Activated CD8-positive, alpha-beta memory T cell treated with anti-CD3 and anti-CD28 coated beads, Interleukin-2, amount 10 ng/mL, durations not matched to agents 7 days and 5 days (primary cell): ENCODE results near the gene METTL23. TPM values are rescaled to one million over a fixed set of nuclear protein-coding genes. Genes with fewer than 3 reads are reported as not detected.
"Not testable (repeated sequence)": the region's sequence is repeated elsewhere in the genome, so short reads cannot be mapped to it uniquely, and the experiment has no call there.

Experiments used
- ATAC-seq: fragments of 150-1000 bp; cut with Tn5 transposase; one replicate; pipeline ENCODE4 v1.10.0; 2021; ENCODE audit warnings: moderate library complexity
- CTCF ChIA-PET: fragments of 350-600 bp; sonication (Branson Sonifier 250); formaldehyde crosslinking; loops from one replicate; lab custom pipeline; 2021; ENCODE audit warnings: antibody characterized with exemption; lab: Charles Lee
- DNase-seq: peaks from one replicate; pipeline ENCODE4 v3.0.0-alpha.2; 2020
- H3K27ac Mint-ChIP-seq: one replicate; pipeline ENCODE4 v1.8.0; 2021; ENCODE audit warnings: mild to moderate bottlenecking, mixed read lengths
- H3K27me3 Mint-ChIP-seq: one replicate; pipeline ENCODE4 v1.8.0; 2021; ENCODE audit warnings: mixed read lengths
- H3K36me3 Mint-ChIP-seq: one replicate; pipeline ENCODE4 v1.8.0; 2021; ENCODE audit warnings: mild to moderate bottlenecking, mixed read lengths
- H3K4me1 Mint-ChIP-seq: one replicate; pipeline ENCODE4 v1.8.0; 2021; ENCODE audit warnings: mixed read lengths
- H3K4me3 Mint-ChIP-seq: one replicate; pipeline ENCODE4 v1.8.0; 2021; ENCODE audit warnings: mild to moderate bottlenecking, moderate library complexity, mixed read lengths
- H3K9me3 Mint-ChIP-seq: one replicate; pipeline ENCODE4 v1.8.0; 2022; ENCODE audit warnings: low read depth, mixed read lengths
- total RNA-seq, 2 experiments: library from RNA; stranded (reverse); gene quantifications; one replicate each; pipeline ENCODE4 v1.2.3, GENCODE V29; 2021

METTL23 gene
- total RNA-seq, 2 experiments from 2014 or later = 40.3 to 42.1 TPM

GRCh38 chr17:76686538-76687297 is 39.9 kb upstream of the METTL23 start:
- Mint-ChIP-seq H3K4me1 (peaks cover 8% of the 10 kb centered on the region), H3K27ac (no peak overlapping the region), H3K4me3 (no peak overlapping the region), H3K36me3 (no peaks in the 10 kb centered on the region), H3K9me3 (no peaks in the 10 kb centered on the region), H3K27me3 (no peaks in the 10 kb centered on the region)
- CTCF ChIA-PET = interaction anchor here (0.7 to 1.8 kb wide), 2 partner anchors 15 to 27 kb away, joined by 3 to 4 read pairs; no protein-coding TSS in a partner anchor
- ATAC-seq (no peak), DNase-seq (no peak)

GRCh38 chr17:76687298-76688164 is 39.1 kb upstream of the METTL23 start:
- CTCF ChIA-PET = no interaction called here
- DNase-seq = no peak
- no peak for ATAC-seq
- H3K9me3 Mint-ChIP-seq = no peaks in the 10 kb centered on the region
- no peaks in the 10 kb centered on the region for H3K36me3 Mint-ChIP-seq
- no peak overlapping the region for H3K4me3 Mint-ChIP-seq
- no peak overlapping the region for H3K27ac Mint-ChIP-seq
- H3K27me3 Mint-ChIP-seq = no peaks in the 10 kb centered on the region
- peaks cover 3% of the 10 kb centered on the region for H3K4me1 Mint-ChIP-seq

GRCh38 chr17:76688165-76688622 is 38.4 kb upstream of the METTL23 start:
- CTCF ChIA-PET = interaction anchor here (0.7 to 1.0 kb wide), 2 partner anchors 34 to 64 kb away, joined by 3 read pairs; no protein-coding TSS in a partner anchor
- Mint-ChIP-seq H3K9me3 (no peaks in the 10 kb centered on the region), H3K36me3 (no peaks in the 10 kb centered on the region), H3K4me3 (no peak overlapping the region), H3K27me3 (no peaks in the 10 kb centered on the region), H3K27ac (no peak overlapping the region), H3K4me1 (no peaks in the 10 kb centered on the region)
- ATAC-seq (no peak), DNase-seq (no peak)

GRCh38 chr17:76689859-76690258 is 36.8 kb upstream of the METTL23 start:
- DNase-seq (no peak), ATAC-seq (no peak)
- H3K27me3 Mint-ChIP-seq = no peaks in the 10 kb centered on the region
- no peak overlapping the region for H3K27ac Mint-ChIP-seq
- H3K4me3 Mint-ChIP-seq = no peak overlapping the region
- H3K36me3 Mint-ChIP-seq = no peaks in the 10 kb centered on the region
- no peaks in the 10 kb centered on the region for H3K9me3 Mint-ChIP-seq
- H3K4me1 Mint-ChIP-seq = no peaks in the 10 kb centered on the region
- CTCF ChIA-PET = interaction anchor here (0.9 to 2.2 kb wide), 2 partner anchors 8 to 176 kb away, joined by 4 to 6 read pairs; no protein-coding TSS in a partner anchor

GRCh38 chr17:76690596-76691280 is 35.9 kb upstream of the METTL23 start:
- ATAC-seq = no peak
- no peaks in the 10 kb centered on the region for H3K27me3 Mint-ChIP-seq
- CTCF ChIA-PET = interaction anchor here (2.2 kb wide), 1 partner anchor 9 kb away, joined by 6 read pairs; no protein-coding TSS in a partner anchor

GRCh38 chr17:76691379-76692191 is 35.1 kb upstream of the METTL23 start:
- no peak overlapping the region for H3K27ac Mint-ChIP-seq
- no peak for ATAC-seq
- H3K9me3 Mint-ChIP-seq = no peaks in the 10 kb centered on the region
- no peaks in the 10 kb centered on the region for H3K36me3 Mint-ChIP-seq
- H3K27me3 Mint-ChIP-seq = no peaks in the 10 kb centered on the region
- H3K4me3 Mint-ChIP-seq = no peak overlapping the region
- CTCF ChIA-PET = interaction anchor here (2.2 kb wide), 1 partner anchor 10 kb away, joined by 6 read pairs; no protein-coding TSS in a partner anchor
- no peak for DNase-seq
- peaks cover 14% of the 10 kb centered on the region for H3K4me1 Mint-ChIP-seq

More at GRCh38 chr17:76690596-76691280, 35.9 kb upstream of the METTL23 start:
- no peak for DNase-seq
- H3K9me3 Mint-ChIP-seq = no peaks in the 10 kb centered on the region
- H3K27ac Mint-ChIP-seq = no peak overlapping the region
- H3K4me3 Mint-ChIP-seq = no peak overlapping the region
- H3K36me3 Mint-ChIP-seq = no peaks in the 10 kb centered on the region
- H3K4me1 Mint-ChIP-seq = peaks cover 8% of the 10 kb centered on the region

GRCh38 chr17:76695059-76695831 is 31.4 kb upstream of the METTL23 start:
- no peaks in the 10 kb centered on the region for H3K27me3 Mint-ChIP-seq

GRCh38 chr17:76696763-76697701 is 29.6 kb upstream of the METTL23 start:
- ATAC-seq (no peak), DNase-seq (no peak)
- Mint-ChIP-seq H3K36me3 (no peaks in the 10 kb centered on the region), H3K9me3 (no peaks in the 10 kb centered on the region), H3K4me3 (no peak overlapping the region), H3K4me1 (peaks cover 37% of the 10 kb centered on the region), H3K27me3 (no peaks in the 10 kb centered on the region), H3K27ac (no peak overlapping the region)
- CTCF ChIA-PET = interaction anchor here (0.6 to 1.8 kb wide), 4 partner anchors 16 to 139 kb away, joined by 3 to 9 read pairs (median 4); no protein-coding TSS in a partner anchor

More at GRCh38 chr17:76695059-76695831, 31.4 kb upstream of the METTL23 start:
- Mint-ChIP-seq H3K27ac (no peak overlapping the region), H3K36me3 (no peaks in the 10 kb centered on the region), H3K4me1 (peaks cover 31% of the 10 kb centered on the region), H3K4me3 (no peak overlapping the region), H3K9me3 (no peaks in the 10 kb centered on the region)
- ATAC-seq (no peak), DNase-seq (no peak)
- CTCF ChIA-PET = interaction anchor here (0.7 to 1.4 kb wide), 3 partner anchors 13 to 172 kb away, joined by 3 to 9 read pairs (median 5); no protein-coding TSS in a partner anchor

GRCh38 chr17:76697702-76698465 is 28.8 kb upstream of the METTL23 start:
- no peaks in the 10 kb centered on the region for H3K27me3 Mint-ChIP-seq
- H3K36me3 Mint-ChIP-seq = no peaks in the 10 kb centered on the region
- H3K9me3 Mint-ChIP-seq = no peaks in the 10 kb centered on the region
- H3K27ac Mint-ChIP-seq = no peak overlapping the region
- ATAC-seq (no peak), DNase-seq (no peak)
- CTCF ChIA-PET = interaction anchor here (0.6 to 1.8 kb wide), 4 partner anchors 17 to 175 kb away, joined by 3 to 9 read pairs (median 4); no protein-coding TSS in a partner anchor
- H3K4me1 Mint-ChIP-seq = peaks cover 37% of the 10 kb centered on the region
- no peak overlapping the region for H3K4me3 Mint-ChIP-seq

- not testable (repeated sequence) for H3K36me3 Mint-ChIP-seq, H3K9me3 Mint-ChIP-seq, DNase-seq, H3K27ac Mint-ChIP-seq, ATAC-seq, H3K4me3 Mint-ChIP-seq, H3K27me3 Mint-ChIP-seq
- H3K4me1 Mint-ChIP-seq = peaks cover 37% of the 10 kb centered on the region
- CTCF ChIA-PET = interaction anchor here (1.1 to 1.2 kb wide), 2 partner anchors 13 to 176 kb away, joined by 3 to 9 read pairs; no protein-coding TSS in a partner anchor
Measured at GRCh38 chr17:76698466-76698977, 28.1 kb upstream of the METTL23 start.
